ENCODE data around the gene LRRC19. TPM values are rescaled to one million over a fixed set of nuclear protein-coding genes. Genes with fewer than 3 reads are reported as not detected.

The LRRC19 gene
- 0.20 TPM in 1 of 2 replicates, not detected in the other for total RNA-seq

- peak; percentile 9 for DNase-seq (ENCODE audit: low read depth)
These were observed at the start of gene LRRC19 for GRCh38 chr9:27005491-27005890. Gene LRRC19, minus strand, starts transcription at chr9:27005672. Its CDS starts 5,978 bp downstream, at chr9:26999694.

GRCh38 chr9:27054841-27055240, 49.4 kb upstream of the LRRC19 start:
- no peak for DNase-seq (ENCODE audit: low read depth)

DNA sequence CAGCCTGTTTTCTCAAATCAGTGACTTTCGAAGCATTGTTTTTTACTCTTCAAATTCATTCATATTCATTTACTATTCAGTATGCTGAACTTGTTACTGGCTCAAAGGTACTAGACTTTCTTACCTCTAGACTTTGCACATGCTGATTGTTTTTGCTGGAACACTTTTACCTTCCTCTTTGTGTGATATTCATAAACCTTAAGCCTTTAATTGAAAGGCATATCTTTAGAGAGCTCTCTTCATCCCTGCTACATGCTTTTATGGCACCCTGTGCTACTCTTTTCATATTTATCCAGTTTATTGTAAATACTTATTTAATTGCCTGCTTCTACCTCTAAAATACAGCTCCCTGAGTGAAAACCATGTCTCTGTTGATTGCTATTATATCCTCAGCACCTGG, 48.7 kb upstream of the LRRC19 start:
- DNase-seq (ENCODE audit: low read depth) = no peak

GRCh38 chr9:27053369-27054022, 48.0 kb upstream of the LRRC19 start:
- peak; percentile 32 for DNase-seq (ENCODE audit: low read depth)

DNA sequence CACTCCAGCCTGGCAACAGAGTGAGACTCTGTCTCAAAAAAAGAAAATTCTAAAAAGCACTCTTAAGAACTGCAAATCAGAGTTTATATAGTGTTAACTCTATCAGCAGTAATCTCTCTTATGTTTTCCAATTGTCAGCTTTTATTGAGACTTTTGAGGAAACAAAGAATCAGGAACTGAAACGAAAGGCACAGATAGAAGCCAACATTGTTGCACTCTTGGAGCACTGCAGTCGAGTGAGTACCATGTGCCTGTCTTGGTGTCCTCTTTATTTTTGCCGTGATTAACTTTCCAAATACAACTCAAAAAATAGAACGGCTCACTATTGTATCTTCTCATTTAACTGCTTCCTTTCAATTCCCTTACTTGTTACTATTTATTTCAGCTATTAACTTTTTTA, 41.7 kb upstream of the LRRC19 start:
- DNase-seq (ENCODE audit: low read depth) = no peak

GRCh38 chr9:27043176-27043575, 37.7 kb upstream of the LRRC19 start:
- DNase-seq (ENCODE audit: low read depth) = no peak

DNA sequence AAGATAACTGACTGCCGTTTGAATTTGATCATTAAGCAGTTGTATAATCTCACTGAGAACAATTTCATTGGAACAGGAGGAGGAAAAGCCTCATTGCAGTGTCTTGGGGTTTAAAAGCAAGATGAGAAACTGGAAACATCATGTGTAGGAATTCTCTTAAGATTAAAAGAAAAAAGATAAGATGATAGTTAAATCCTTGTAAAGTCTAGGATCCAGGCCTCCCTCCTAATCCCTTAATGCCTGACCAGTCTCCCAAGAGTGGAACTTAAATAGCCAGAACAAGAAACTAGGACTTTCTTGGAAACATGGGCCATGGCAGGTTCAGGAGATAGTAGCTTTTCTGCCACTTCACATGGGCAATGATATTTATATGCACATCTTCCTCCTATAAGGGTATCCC, 37.0 kb upstream of the LRRC19 start:
- DNase-seq (ENCODE audit: low read depth) = no peak

- no peak for DNase-seq (ENCODE audit: low read depth)
These were observed 36.3 kb upstream of the LRRC19 start for GRCh38 chr9:27041746-27042145.

DNA sequence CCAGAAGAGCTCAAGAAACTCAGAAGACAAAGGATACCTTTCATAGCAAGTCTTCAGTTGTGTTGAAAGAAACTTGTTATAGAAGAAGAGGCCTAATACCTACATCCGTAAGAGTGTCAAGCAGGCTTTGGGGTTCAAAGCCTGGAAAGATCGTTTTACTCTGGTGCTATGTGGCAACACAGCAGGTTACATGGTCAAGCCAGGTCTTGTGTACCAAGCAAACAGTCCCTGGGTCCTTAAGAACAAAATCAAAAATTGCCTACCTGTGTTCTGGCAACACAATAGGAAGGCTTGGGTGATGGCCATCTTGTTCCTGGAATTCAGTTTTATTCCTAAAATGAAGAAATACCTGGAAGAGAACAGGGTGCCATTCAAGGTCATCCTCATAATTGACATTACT, 32.0 kb upstream of the LRRC19 start:
- DNase-seq (ENCODE audit: low read depth) = no peak

- peak; percentile 44 for DNase-seq (ENCODE audit: low read depth)
These were observed 28.4 kb upstream of the LRRC19 start for GRCh38 chr9:27033815-27034403.

GRCh38 chr9:27029186-27029585, 23.7 kb upstream of the LRRC19 start:
- DNase-seq (ENCODE audit: low read depth) = no peak

- DNase-seq (ENCODE audit: low read depth) = no peak
These were observed 17.4 kb upstream of the LRRC19 start for GRCh38 chr9:27022920-27023319.

GRCh38 chr9:27019589-27019988, 14.1 kb upstream of the LRRC19 start:
- no peak for DNase-seq (ENCODE audit: low read depth)

DNA sequence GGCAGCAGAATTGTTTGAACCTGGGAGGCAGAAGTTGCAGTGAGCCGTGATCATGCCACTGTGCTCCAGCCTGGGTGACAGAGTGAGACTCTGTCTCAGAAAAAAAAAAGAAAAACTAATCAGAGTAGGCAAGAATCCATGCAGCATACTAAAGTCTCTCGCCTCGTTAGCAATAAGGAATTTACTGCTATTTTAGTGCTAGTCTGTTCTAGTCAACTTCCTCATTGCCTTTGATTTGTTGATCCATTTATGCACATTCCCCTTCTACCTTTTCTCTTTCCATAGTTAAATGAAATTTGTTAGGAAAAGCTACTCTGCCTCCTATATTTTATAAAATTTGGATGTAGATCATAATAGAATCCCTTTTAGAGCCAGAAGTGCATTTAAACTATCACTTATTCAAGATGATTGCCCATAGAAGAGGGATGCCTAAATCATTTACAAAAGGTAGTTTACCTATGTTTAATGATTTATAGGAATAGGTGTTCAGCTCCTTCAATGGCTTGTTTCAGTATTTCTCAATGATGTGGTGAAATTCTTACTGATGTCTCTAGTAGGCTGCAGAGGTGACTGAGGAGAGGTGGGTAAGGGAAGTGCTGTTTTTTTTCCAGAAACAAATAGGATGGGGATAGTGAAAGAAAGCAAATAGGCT, 1.9 kb downstream of the LRRC19 start:
- peak; percentile 85 for DNase-seq (ENCODE audit: low read depth)

GRCh38 chr9:26995810-26996209, 9.7 kb downstream of the LRRC19 start:
- DNase-seq (ENCODE audit: low read depth) = no peak

DNA sequence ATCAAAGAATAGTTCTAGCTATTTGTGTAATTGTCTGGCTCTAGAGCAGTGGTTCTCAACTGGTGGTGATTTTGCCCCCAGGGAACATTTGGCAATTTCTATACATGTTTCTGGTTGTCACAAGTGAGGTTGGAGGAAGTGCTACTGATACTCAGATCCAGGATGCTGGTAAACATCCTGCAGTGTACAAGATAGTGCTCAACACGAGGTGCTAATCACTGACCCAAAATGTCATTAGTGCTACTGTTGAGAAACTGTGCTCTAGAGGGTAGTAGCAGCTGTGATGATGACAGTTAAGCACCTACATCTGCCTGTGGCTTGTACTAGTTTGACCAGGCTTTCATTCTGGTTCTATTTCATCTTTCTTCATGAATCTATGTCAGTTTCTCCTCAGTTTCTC, 22.1 kb downstream of the LRRC19 start:
- DNase-seq (ENCODE audit: low read depth) = no peak

- peak; percentile 34 for DNase-seq (ENCODE audit: low read depth)
These were observed 29.5 kb downstream of the LRRC19 start for GRCh38 chr9:26975728-26976707.

GRCh38 chr9:26974927-26975326, 30.5 kb downstream of the LRRC19 start:
- DNase-seq (ENCODE audit: low read depth) = no peak

- DNase-seq (ENCODE audit: low read depth) = no peak
These were observed 31.5 kb downstream of the LRRC19 start for GRCh38 chr9:26973989-26974388.

- no peak for DNase-seq (ENCODE audit: low read depth)
These were observed 33.8 kb downstream of the LRRC19 start for GRCh38 chr9:26971721-26972120.

DNA sequence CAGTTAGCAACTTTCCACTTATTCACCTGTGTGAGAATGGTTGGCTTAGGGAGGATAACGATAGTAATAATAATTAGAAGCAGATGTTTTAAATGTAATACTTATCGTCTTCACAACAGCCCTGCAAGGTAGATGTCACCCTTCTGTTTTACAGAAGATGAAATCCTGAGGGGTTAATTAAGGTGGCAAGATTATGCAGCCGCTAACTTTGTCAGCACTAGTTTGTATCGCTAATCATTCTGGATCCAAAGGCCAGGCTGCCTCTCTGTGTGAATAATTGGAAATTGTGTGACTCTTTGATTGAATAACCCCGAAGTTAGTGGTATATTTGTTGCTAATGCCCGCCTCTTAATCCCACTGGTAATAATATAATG, 48.6 kb downstream of the LRRC19 start:
- DNase-seq (ENCODE audit: low read depth) = peak; percentile 23
